ENCODE measurements around the gene KREMEN2. TPM values are rescaled to one million over a fixed set of nuclear protein-coding genes. Genes with fewer than 3 reads are reported as not detected.

Gene KREMEN2
- total and polyA plus RNA-seq, 2 of the 13 experiments (the other 11 are each of a cell fraction or from before 2014, with no cell fraction given), result 0.48 to 1.2 TPM

DNA sequence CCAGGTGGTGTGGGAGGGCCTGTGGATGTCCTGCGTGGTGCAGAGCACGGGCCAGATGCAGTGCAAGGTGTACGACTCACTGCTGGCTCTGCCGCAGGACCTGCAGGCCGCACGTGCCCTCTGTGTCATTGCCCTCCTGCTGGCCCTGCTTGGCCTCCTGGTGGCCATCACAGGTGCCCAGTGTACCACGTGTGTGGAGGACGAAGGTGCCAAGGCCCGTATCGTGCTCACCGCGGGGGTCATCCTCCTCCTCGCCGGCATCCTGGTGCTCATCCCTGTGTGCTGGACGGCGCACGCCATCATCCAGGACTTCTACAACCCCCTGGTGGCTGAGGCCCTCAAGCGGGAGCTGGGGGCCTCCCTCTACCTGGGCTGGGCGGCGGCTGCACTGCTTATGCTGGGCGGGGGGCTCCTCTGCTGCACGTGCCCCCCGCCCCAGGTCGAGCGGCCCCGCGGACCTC, 49.4 kb downstream of the KREMEN2 start (continued):
- TF ChIP-seq ATF4 (CRISPR knock-in tag; IDR thresholded peaks at IDR 0.05), result no peak
- TF ChIP-seq JARID2 (CRISPR knock-in tag; IDR thresholded peaks at IDR 0.05; ENCODE audit: insufficient replicate concordance), result no peak
- TF ChIP-seq, protein P1, sequence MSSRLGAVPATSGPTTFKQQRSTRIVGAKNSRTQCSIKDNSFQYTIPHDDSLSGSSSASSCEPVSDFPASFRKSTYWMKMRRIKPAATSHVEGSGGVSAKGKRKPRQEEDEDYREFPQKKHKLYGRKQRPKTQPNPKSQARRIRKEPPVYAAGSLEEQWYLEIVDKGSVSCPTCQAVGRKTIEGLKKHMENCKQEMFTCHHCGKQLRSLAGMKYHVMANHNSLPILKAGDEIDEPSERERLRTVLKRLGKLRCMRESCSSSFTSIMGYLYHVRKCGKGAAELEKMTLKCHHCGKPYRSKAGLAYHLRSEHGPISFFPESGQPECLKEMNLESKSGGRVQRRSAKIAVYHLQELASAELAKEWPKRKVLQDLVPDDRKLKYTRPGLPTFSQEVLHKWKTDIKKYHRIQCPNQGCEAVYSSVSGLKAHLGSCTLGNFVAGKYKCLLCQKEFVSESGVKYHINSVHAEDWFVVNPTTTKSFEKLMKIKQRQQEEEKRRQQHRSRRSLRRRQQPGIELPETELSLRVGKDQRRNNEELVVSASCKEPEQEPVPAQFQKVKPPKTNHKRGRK (CRISPR knock-in tag; IDR thresholded peaks at IDR 0.05), result no peak
- TF ChIP-seq PRDM15 (CRISPR knock-in tag; IDR thresholded peaks at IDR 0.05), result no peak
- TF ChIP-seq, protein P2, sequence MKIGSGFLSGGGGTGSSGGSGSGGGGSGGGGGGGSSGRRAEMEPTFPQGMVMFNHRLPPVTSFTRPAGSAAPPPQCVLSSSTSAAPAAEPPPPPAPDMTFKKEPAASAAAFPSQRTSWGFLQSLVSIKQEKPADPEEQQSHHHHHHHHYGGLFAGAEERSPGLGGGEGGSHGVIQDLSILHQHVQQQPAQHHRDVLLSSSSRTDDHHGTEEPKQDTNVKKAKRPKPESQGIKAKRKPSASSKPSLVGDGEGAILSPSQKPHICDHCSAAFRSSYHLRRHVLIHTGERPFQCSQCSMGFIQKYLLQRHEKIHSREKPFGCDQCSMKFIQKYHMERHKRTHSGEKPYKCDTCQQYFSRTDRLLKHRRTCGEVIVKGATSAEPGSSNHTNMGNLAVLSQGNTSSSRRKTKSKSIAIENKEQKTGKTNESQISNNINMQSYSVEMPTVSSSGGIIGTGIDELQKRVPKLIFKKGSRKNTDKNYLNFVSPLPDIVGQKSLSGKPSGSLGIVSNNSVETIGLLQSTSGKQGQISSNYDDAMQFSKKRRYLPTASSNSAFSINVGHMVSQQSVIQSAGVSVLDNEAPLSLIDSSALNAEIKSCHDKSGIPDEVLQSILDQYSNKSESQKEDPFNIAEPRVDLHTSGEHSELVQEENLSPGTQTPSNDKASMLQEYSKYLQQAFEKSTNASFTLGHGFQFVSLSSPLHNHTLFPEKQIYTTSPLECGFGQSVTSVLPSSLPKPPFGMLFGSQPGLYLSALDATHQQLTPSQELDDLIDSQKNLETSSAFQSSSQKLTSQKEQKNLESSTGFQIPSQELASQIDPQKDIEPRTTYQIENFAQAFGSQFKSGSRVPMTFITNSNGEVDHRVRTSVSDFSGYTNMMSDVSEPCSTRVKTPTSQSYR (CRISPR knock-in tag; IDR thresholded peaks at IDR 0.05; ENCODE audit: borderline replicate concordance), result no peak
- TF ChIP-seq SMAD9 (CRISPR knock-in tag; IDR thresholded peaks at IDR 0.05), result no peak
- TF ChIP-seq, protein P3, sequence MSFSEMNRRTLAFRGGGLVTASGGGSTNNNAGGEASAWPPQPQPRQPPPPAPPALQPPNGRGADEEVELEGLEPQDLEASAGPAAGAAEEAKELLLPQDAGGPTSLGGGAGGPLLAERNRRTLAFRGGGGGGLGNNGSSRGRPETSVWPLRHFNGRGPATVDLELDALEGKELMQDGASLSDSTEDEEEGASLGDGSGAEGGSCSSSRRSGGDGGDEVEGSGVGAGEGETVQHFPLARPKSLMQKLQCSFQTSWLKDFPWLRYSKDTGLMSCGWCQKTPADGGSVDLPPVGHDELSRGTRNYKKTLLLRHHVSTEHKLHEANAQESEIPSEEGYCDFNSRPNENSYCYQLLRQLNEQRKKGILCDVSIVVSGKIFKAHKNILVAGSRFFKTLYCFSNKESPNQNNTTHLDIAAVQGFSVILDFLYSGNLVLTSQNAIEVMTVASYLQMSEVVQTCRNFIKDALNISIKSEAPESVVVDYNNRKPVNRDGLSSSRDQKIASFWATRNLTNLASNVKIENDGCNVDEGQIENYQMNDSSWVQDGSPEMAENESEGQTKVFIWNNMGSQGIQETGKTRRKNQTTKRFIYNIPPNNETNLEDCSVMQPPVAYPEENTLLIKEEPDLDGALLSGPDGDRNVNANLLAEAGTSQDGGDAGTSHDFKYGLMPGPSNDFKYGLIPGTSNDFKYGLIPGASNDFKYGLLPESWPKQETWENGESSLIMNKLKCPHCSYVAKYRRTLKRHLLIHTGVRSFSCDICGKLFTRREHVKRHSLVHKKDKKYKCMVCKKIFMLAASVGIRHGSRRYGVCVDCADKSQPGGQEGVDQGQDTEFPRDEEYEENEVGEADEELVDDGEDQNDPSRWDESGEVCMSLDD (CRISPR knock-in tag; IDR thresholded peaks at IDR 0.05; ENCODE audit: borderline replicate concordance), result no peak
- TF ChIP-seq ZFAT (CRISPR knock-in tag; conservative IDR thresholded peaks at IDR 0.05), result no peak
- no peak for TF ChIP-seq ZNF841 (CRISPR knock-in tag; IDR thresholded peaks at IDR 0.05; ENCODE audit: borderline replicate concordance)
- peak; percentile 47; the same call in 1 of the 2 replicates for TF ChIP-seq ZNF563 (CRISPR knock-in tag; IDR thresholded peaks at IDR 0.05)
- TF ChIP-seq ZNF709 (CRISPR knock-in tag; IDR thresholded peaks at IDR 0.05), result no peak
- no peak for TF ChIP-seq ZNF343 (CRISPR knock-in tag; IDR thresholded peaks at IDR 0.05)
- TF ChIP-seq, protein P4, sequence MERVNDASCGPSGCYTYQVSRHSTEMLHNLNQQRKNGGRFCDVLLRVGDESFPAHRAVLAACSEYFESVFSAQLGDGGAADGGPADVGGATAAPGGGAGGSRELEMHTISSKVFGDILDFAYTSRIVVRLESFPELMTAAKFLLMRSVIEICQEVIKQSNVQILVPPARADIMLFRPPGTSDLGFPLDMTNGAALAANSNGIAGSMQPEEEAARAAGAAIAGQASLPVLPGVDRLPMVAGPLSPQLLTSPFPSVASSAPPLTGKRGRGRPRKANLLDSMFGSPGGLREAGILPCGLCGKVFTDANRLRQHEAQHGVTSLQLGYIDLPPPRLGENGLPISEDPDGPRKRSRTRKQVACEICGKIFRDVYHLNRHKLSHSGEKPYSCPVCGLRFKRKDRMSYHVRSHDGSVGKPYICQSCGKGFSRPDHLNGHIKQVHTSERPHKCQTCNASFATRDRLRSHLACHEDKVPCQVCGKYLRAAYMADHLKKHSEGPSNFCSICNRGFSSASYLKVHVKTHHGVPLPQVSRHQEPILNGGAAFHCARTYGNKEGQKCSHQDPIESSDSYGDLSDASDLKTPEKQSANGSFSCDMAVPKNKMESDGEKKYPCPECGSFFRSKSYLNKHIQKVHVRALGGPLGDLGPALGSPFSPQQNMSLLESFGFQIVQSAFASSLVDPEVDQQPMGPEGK (CRISPR knock-in tag; IDR thresholded peaks at IDR 0.05), result peak; percentile 45; the same call in 1 of the 2 replicates

All from HepG2 (cell line).